A549 (cell line): Measurements from ENCODE around the gene MAP2.

Experiments
- CBX8 ChIP-seq: fragments of 200-600 bp; sonication (generic); IDR thresholded peaks from 2 replicates; pipeline ENCODE4 v1.6.1; 2016
- CTCF ChIP-seq: fragments of >200 bp; sonication (Bioruptor Twin); formaldehyde crosslinking; IDR thresholded peaks from 3 replicates; pipeline ENCODE4 v1.5.1; 2016
- EHMT2 ChIP-seq: fragments of 200-600 bp; sonication (generic); IDR thresholded peaks from 2 replicates; pipeline ENCODE4 v1.6.1; 2016; ENCODE audit warnings: antibody characterized with exemption, low read depth, mild to moderate bottlenecking, moderate library complexity
- GATA3 ChIP-seq: IDR thresholded peaks from 2 replicates; pipeline ENCODE4 v1.6.1; 2012; ENCODE audit warnings: borderline replicate concordance
- MAFK ChIP-seq: fragments of 450-650 bp; IDR thresholded peaks from 2 replicates; pipeline ENCODE4 v1.6.1; 2014; ENCODE audit not compliant: partially characterized antibody
- MAZ ChIP-seq: fragments of 150-350 bp; IDR thresholded peaks from 2 replicates; pipeline ENCODE4 v1.6.1; 2014; ENCODE audit warnings: antibody characterized with exemption, low read depth, low read length, borderline replicate concordance
- POLR2A ChIP-seq: IDR thresholded peaks from 2 replicates; pipeline ENCODE4 v1.6.1; 2012; ENCODE audit warnings: mild to moderate bottlenecking, low read length
- ZC3H11A ChIP-seq: fragments of 450-650 bp; IDR thresholded peaks from 2 replicates; pipeline ENCODE4 v1.6.1; 2014; ENCODE audit warnings: antibody characterized with exemption, mild to moderate bottlenecking
- ZFP36 ChIP-seq: fragments of 450-650 bp; IDR thresholded peaks from 2 replicates; pipeline ENCODE4 v1.6.1; 2014; ENCODE audit warnings: borderline replicate concordance; ENCODE audit not compliant: partially characterized antibody

GRCh38 chr2:209416913-209417312 is 6.9 kb upstream of the MAP2 start:
- TF ChIP-seq GATA3, result no peak
- no peak for TF ChIP-seq POLR2A
- TF ChIP-seq MAZ, result no peak
- TF ChIP-seq CTCF, result no peak
- no peak for TF ChIP-seq MAFK
- no peak for TF ChIP-seq EHMT2
- no peak for TF ChIP-seq ZC3H11A
- no peak for TF ChIP-seq ZFP36
- no peak for TF ChIP-seq CBX8
